Hepatocyte (in vitro differentiated cells): ENCODE data around the gene SSH3.

Source experiments
- CTCF ChIP-seq: fragments of 200-600 bp; sonication (generic); IDR thresholded peaks from 2 replicates; pipeline ENCODE4 v1.5.1; 2016; ENCODE audit warnings: antibody characterized with exemption, mild to moderate bottlenecking; ENCODE audit not compliant: poor library complexity
- EZH2 ChIP-seq: fragments of 200-600 bp; sonication (generic); IDR thresholded peaks from 2 replicates; pipeline ENCODE4 v1.6.1; 2016; ENCODE audit warnings: antibody characterized with exemption, mild to moderate bottlenecking, borderline replicate concordance

- TF ChIP-seq CTCF = no peak
- no peak for TF ChIP-seq EZH2
These were observed 39.1 kb upstream of the SSH3 start for GRCh38 chr11:67264260-67264659.
